GM10266 (cell line): ENCODE results near the gene SPACDR.

Experiments
- DNase-seq: peaks from one replicate; pipeline ENCODE4 v3.0.0; 2012; ENCODE audit errors: extremely low spot score
- TF ChIP-seq, protein P1 (sequence below): IDR thresholded peaks from 2 replicates; pipeline ENCODE4 v1.5.1; 2012; ENCODE audit warnings: mild to moderate bottlenecking, low read depth; ENCODE audit not compliant: control insufficient read depth, insufficient read depth; ENCODE audit errors: missing control alignments

The SPACDR gene

DNA sequence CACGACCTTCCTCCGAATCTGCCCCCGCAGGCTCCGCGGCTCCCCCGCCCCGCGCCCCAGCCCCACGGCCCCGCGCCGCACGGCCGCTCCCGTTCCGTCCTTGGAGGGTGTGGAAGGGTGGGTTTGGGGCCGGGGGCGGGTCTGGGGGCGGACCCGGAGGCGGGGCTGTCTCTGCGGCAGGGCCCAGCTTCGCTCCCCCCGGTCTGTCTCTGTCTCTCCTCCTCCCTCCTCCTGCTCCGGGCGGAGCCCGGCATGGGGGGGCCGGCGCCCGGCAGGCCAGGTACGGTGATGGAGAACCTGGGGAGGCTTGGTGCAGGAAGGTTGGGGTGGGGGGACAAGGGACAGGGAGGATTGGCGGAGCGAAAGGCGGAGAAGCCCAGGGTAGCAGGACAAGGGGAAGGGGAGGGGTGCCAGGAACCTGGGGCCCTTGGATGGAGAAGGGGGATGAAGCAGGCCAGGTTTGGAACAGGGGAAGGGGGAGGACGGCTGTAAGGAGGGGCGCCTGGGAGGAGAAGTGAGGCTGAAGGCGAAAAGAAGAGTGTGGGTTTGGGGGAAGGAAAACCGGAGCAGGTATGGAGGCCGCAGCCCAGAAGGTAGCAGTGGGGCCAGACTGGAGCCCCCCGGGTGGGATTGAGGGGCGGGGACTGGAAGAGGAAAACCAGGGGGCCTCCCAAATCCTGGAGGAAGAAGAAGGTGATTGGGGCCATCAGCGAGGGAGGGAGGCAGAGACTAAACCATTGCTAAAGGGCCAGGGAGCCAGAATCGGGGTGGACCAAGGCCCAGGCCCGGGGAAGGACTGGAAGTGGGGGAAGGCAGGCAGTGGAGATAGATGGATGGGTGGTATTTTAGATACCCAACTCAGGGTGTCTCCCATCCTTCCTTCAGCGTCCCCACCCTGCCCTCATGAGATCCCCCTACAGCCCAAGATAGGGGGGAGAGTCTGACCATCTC lies 19.9 kb upstream of the SPACDR start, which contains the start of gene NYAP1:
TSS of gene NYAP1 (plus strand) at position 206 of the 951 bp plus-strand sequence. CDS start 1,385 bp downstream, outside the sequence.
- DNase-seq: peak; percentile 78
- TF ChIP-seq, protein P1, sequence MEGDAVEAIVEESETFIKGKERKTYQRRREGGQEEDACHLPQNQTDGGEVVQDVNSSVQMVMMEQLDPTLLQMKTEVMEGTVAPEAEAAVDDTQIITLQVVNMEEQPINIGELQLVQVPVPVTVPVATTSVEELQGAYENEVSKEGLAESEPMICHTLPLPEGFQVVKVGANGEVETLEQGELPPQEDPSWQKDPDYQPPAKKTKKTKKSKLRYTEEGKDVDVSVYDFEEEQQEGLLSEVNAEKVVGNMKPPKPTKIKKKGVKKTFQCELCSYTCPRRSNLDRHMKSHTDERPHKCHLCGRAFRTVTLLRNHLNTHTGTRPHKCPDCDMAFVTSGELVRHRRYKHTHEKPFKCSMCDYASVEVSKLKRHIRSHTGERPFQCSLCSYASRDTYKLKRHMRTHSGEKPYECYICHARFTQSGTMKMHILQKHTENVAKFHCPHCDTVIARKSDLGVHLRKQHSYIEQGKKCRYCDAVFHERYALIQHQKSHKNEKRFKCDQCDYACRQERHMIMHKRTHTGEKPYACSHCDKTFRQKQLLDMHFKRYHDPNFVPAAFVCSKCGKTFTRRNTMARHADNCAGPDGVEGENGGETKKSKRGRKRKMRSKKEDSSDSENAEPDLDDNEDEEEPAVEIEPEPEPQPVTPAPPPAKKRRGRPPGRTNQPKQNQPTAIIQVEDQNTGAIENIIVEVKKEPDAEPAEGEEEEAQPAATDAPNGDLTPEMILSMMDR: no peak

DNA sequence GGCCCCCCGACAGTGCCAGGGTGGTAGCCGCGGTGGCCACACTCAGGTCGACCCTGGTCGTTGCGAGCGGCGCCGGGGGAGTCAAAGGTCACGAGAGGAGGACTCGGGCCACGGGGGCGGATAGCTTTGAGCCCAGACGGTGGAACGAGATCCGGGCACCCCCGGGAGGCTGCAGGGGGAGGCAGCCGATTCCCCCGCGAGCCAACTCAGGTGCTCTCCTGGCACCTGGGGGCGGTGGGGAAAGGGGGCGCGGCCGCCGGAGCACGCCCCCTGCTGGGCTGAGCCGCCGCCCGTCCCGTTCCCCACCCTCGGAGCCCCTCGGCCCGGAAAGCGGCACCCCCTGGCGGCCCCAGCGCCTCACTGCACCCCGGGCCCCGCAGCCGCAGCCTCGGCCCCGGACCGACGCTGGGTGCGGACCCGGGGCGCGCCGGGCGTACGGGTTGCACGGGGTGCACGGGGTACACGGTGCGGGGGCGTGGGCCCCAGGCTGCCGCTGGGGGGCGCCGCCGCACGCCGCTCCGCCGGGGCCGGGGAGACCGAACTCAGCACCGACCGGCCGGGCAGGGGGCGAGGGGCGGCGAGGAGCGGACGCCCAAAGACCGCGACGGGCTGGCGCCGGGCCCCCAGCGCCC lies 19.1 kb upstream of the SPACDR start:
- TF ChIP-seq, protein P1: peak; percentile 97
- DNase-seq: peak; percentile 93

DNA sequence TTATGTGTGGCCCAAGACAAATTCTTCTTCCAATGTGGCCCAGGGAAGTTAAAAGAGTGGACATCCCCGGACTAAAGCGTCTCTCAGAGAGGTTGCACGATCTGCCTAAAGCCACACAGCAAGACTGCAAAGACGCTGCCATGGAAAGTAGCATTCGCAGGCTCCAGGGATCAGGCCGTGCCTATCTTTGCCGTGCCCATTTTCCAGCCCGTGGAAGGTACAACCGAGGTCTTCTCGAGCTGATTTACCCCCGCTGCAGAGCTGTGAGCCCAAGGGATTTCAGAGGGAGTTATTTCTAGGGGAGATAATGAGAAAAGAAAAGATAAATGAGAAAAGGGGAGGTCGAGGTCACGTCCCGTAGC lies 18.6 kb upstream of the SPACDR start:
- TF ChIP-seq, protein P1: no peak
- no peak for DNase-seq

DNA sequence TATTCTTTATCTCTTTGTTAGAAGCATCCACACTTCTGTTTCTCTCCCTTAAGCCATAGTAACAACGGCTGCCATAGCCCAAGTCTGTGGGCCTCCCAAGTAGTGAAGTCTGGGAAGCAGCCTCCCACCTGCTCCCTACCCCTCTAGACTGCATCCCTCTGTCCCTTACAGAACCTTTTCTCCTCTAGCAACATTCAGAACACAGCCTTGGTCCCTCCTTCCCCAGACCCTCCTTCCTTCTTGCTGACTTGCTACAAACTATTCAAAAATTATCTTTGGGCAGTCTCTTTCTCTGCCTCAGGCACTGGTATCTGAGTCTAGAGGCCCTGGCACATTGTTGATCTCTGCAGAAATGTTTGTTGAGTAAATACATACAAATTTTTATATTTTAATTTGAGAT lies 17.4 kb upstream of the SPACDR start:
- TF ChIP-seq, protein P1: no peak
- DNase-seq: no peak

DNA sequence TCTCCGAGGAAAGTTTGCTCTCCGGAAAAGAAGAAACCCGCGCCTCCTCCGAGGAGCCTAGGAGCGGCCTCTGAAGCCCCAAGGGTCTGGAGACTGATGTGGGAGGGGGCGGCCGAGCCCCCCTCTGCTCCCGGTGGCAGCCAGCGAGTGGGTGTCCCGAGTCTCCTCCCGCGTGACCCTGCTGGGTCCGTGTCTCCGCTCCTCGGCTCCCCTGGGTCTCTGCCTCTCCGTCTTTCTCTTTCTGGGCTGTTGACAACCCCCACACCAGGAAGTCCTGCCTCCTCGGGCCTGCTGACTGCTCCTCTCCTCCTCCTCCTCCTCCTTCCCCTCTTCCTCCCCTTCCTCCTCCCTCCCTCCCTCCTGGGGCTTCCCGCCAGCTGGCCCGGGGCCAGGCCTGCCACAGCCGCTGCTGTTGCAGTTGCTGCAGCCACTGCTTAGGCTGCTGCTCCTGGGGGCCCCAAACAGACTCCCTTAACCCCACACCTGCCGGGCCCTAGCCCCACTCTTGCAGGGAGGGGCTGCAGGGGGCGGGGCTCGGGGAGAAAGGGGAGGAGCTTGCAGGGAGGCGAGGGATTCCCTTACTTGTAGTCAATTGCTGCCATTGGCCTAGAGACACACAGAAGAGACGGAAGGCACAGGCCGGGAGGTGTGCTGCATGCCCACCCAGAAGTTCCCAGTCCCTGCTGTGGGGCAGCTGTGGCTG lies 15.0 kb upstream of the SPACDR start, which contains the start of gene TSC22D4:
TSS of gene TSC22D4 (minus strand) at position 257 of the 703 bp plus-strand sequence. CDS start 1,176 bp downstream, outside the sequence.
- DNase-seq: peak; percentile 96
- TF ChIP-seq, protein P1: no peak

DNA sequence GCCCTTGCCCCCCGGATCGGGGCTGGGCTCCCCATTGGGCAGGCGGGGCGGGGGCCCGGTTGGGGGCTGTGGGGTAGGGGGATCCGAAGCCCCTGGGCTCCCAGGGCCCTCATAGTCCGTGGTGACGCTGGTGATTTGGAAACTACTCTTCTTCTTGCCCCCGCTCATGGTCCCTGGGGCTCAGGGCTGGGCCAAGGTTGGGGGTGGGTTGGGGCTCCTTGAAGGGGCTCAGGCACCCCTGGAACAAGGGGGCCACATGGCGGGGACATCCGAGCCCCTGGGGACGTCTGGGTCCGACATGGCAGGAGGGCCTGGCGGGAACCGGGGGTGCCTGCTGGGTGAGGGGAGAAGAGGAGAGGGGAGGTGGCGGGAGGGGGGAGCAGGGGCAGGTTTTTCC lies 13.8 kb upstream of the SPACDR start:
- TF ChIP-seq, protein P1: no peak
- DNase-seq: no peak
